Activated CD4-positive, alpha-beta T cell treated with anti-CD3 and anti-CD28 coated beads, Interleukin-10, Interleukin-2, amounts not matched to agents 100 ng/mL and 50 ng/mL, durations not matched to agents 16 hours and 8 hours (primary cell): Measurements from ENCODE around the gene TMEM86B.

ENCODE experiments used
- DNase-seq: peaks from one replicate; pipeline ENCODE4 v3.0.0-alpha.2; 2020

The TMEM86B gene

GRCh38 chr19:55257461-55258420 is 29.2 kb upstream of the TMEM86B start:
- DNase-seq, result peak; percentile 56

DNA sequence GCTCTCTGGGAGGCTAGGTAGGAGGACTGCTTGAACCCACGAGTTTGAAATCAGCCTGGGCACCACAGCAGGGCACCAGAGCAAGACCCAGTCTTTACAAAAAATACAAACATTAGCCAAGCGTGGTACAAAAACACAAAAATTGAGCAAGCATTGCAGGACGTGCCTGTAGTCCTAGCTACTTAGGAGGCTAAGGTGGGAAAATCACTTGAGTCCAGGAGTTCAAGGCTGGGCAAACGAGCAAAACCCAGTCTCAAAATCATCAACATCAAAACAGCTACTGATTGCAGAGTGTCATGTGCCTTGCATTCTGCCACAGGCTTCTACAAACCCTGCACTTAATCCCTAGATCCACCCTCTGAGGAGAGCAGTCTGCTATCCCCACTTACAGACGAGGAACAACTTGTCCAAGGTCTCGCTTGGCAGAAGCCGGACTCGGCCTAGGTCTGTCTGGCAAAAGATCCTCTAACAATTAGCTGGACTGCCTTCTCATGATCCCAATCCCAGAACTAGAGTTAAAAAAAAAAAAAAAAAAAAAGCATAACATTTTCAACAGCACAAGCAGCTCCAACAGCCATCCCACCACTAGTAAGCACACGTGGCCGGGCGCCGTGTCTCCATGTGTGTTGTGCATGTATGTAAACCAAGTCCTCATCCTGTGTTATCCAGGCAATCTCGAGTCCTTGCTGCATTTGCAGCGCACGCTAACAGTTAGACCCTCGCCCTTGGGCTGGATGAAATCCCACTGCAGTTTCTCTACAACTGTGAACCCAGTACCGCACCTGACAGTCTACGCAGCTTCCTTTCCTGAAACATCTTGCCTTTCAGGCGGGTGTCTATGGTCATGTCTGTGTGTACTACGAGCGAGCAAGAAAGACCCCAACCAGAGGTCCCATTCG is 28.2 kb upstream of the TMEM86B start:
- no peak for DNase-seq

DNA sequence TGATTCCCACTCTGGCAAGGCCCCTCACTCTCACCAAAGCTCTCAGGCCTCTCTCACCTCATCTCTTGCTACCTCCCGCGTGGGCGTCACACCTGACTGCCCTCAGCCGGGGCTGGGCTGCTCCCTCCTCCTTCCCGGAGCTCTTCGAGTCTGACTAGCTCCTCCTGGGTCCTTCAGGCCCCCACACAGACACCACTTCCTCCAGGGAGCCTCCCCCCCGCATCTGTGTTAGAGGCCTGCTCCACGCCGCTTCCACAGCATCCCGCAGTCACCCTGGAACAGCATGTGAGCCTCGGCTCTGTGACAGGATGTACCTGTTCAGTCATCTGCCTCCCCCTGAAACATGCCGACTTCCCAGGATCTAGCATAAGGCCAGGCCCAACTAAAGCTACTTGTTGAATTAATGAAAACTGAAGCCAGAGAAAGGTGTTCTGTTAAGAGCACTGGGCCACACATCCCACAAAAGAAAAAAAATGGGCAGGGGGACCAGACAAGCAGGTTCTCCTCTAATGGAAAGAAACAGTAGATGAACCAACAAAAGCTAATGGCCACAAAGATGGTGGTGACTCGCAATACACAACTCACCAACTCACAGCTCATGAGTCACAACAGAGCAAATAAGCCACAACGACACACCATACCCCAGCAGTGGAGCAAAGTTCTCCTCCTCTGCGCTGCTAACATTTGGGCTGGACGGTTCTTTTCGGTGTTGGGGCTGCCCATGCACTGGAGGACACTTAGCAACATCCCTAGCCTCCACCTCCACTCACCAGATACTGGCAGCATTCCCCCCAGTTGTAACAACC is 27.3 kb upstream of the TMEM86B start:
- DNase-seq, result peak; percentile 83

- DNase-seq, result no peak
Observed at GRCh38 chr19:55254625-55254977, 26.0 kb upstream of the TMEM86B start.

GRCh38 chr19:55253842-55254624 is 25.5 kb upstream of the TMEM86B start:
- DNase-seq, result peak; percentile 80

DNA sequence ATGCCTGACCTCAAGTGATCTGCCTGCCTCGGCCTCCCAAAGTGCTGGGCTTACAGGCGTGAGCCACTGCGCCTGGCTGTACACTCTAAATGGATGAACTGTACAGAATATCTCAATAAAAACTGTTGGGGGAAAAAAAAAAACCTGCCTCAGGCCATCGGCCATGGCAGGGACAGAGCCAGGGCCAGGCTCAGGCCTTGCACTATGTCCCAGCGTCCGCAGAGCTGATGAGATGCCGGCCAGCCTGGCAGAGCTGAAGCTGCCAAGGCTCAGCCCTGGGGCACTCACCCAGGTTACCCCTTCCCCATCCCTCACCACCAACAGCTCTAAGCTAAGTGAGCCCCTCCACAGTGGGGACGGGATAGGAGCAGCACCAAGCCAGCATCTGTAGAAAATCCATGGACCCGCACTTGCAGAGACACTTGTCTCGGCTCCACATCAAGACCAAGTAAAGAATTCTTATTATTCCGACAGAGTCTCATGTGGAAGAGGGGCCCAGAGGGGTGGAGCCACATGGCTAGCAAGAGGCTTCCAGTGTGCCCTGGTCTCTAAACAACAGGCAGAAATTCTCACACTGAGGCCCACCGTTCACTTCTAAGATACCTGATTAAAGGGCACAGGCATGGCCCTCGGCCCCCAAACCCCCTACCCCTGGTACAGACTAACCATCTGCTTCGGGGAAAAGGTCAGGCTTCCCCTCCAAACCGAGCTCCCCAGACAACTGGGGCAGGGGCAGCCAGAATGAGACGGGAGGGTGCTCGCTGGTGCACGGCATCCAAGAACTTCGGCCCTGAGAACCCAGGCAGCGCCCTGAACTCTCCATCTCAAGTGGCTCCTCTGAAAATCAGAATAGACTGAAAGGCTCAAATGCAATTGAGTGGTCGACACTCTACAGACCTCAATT is 24.4 kb upstream of the TMEM86B start:
- peak; percentile 25 for DNase-seq

GRCh38 chr19:55251341-55252081 is 22.9 kb upstream of the TMEM86B start:
- DNase-seq, result peak; percentile 81

- DNase-seq, result no peak
Observed at GRCh38 chr19:55250262-55251036, 21.9 kb upstream of the TMEM86B start.

GRCh38 chr19:55249841-55250240 is 21.3 kb upstream of the TMEM86B start:
- DNase-seq, result no peak

DNA sequence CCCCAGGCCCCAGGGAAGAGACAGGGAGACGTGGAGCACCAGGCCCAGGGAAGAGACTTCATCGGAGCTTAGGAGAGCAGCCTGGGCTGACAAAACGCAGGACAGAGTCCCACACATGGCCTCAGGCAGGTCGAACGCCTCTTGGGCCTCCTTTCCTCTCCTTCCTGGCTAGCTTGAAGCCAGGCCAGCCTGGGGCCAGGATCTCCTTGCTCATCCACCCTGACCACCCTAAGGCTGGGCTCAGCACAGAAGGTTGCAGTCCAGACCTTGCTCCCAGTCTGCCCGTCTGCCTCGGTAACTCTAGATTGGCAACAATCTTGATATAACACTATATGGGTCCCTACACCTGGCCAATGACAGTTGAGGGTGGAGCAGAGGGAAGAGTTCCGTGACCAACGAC is 20.1 kb upstream of the TMEM86B start:
- DNase-seq, result no peak

DNA sequence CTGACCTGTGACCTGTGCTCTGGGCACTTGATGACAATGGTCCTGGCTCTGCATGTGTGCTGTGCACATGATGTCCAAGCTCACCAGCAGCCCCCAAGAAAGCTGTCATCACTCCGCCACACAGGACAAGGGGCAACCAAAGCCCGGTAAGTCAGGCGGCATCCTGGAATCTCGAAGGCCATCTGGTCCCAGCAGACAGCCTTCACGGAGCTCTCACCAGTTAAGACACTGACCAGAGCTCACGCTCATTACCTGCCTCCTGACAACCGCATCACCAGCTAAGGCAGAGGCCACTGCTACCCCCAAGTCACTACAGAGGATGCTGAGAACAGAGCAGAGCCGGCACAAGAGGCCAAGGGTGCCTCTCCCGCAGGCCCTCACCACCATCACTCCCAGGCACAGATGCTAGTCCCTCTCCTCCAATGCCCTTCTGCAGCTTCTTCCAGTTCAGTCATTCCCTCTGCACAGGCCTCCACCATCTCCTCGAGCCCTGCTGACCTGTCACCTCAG is 19.7 kb upstream of the TMEM86B start:
- DNase-seq, result no peak

GRCh38 chr19:55247621-55248099 is 19.1 kb upstream of the TMEM86B start:
- DNase-seq, result no peak

GRCh38 chr19:55246462-55247451 is 18.2 kb upstream of the TMEM86B start:
- DNase-seq, result no peak

- no peak for DNase-seq
Observed at GRCh38 chr19:55245236-55245904, 16.8 kb upstream of the TMEM86B start.

- no peak for DNase-seq
Observed at GRCh38 chr19:55244004-55244680, 15.6 kb upstream of the TMEM86B start.

DNA sequence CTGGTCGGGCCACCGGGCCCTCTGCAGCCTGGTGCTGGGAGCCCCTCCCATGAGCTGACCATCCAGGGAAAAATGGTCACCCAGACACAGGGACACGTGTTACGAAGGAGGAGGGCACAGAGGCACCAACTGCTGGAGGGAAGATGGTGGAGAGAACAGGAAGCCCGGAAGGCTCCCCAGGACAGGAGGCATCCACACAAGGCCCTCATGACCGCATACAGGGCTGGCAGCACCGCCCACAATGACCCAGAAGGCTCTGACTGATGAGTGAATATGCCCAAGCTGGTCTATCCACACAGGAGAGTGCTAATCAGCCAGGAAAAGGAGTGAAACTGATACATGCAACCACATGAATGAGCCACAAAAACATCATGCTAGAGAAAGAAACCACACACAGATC is 14.0 kb upstream of the TMEM86B start:
- DNase-seq, result no peak
